Measurements from ENCODE around the gene KLF15. TPM values are rescaled to one million over a fixed set of nuclear protein-coding genes. Genes with fewer than 3 reads are reported as not detected.

KLF15 gene
- polyA plus RNA-seq, 1 donor from 2014 or later, result 0.46 TPM

DNA sequence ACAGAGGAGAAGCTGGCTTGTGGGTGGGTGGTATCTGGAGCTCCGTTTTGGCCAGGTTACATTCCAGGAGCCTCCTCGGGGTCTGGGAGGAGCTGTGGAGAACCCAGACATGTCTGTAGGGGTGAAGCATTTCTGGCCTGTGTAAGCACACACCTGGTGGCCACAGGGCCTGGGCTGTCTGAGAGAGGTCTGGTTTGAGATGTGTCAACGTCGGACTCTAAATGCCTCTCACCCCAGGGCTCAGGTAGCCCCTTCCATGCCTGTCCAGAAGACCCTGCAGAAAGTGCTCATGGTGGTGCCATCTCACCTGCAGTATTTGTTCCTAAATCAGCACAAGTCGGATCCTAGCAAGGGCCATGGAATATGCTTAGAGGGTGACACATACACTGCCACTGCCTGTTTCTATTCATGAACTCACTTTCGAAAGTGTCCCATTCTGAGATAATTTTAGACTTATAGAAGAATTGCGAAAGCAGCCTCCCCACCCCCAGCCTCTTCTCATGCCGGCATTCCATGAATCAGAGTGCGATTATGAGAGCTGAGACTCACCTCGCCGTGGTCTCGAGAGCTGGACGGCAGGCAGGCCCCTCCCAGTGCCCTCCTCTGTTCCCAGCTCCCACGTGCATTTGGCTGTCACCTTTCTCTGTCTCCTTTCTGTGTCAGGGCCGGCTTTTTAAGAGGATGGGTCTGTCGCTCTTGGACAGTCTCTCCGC lies 63.7 kb downstream of the KLF15 start:
- no peaks in the 10 kb centered on the region for H3F3A ChIP-seq (ENCODE audit: insufficient read depth, low read length, poor library complexity, severe bottlenecking)
- H4K20me1 ChIP-seq (ENCODE audit: insufficient read depth), result no peaks in the 10 kb centered on the region
- H3K79me2 ChIP-seq (replicated peaks; ENCODE audit: insufficient read depth, low read length), result no peaks in the 10 kb centered on the region
- TF ChIP-seq, protein P1, sequence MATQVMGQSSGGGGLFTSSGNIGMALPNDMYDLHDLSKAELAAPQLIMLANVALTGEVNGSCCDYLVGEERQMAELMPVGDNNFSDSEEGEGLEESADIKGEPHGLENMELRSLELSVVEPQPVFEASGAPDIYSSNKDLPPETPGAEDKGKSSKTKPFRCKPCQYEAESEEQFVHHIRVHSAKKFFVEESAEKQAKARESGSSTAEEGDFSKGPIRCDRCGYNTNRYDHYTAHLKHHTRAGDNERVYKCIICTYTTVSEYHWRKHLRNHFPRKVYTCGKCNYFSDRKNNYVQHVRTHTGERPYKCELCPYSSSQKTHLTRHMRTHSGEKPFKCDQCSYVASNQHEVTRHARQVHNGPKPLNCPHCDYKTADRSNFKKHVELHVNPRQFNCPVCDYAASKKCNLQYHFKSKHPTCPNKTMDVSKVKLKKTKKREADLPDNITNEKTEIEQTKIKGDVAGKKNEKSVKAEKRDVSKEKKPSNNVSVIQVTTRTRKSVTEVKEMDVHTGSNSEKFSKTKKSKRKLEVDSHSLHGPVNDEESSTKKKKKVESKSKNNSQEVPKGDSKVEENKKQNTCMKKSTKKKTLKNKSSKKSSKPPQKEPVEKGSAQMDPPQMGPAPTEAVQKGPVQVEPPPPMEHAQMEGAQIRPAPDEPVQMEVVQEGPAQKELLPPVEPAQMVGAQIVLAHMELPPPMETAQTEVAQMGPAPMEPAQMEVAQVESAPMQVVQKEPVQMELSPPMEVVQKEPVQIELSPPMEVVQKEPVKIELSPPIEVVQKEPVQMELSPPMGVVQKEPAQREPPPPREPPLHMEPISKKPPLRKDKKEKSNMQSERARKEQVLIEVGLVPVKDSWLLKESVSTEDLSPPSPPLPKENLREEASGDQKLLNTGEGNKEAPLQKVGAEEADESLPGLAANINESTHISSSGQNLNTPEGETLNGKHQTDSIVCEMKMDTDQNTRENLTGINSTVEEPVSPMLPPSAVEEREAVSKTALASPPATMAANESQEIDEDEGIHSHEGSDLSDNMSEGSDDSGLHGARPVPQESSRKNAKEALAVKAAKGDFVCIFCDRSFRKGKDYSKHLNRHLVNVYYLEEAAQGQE (IDR thresholded peaks at IDR 0.05; ENCODE audit: borderline replicate concordance), result no peak
- no peak for TF ChIP-seq TAF1 (IDR thresholded peaks at IDR 0.05; ENCODE audit: low read depth)
- H3K4me2 ChIP-seq (ENCODE audit: low read length), result no peak overlapping the region
- H3K36me3 ChIP-seq (ENCODE audit: insufficient read depth, low read length), result no peaks in the 10 kb centered on the region
- no peak overlapping the region for H3K27ac ChIP-seq (ENCODE audit: low read length)
- H3K27me3 ChIP-seq (ENCODE audit: insufficient read depth, low read depth, low read length), result peaks cover 5% of the 10 kb centered on the region
- H3K9me3 ChIP-seq (ENCODE audit: low read length), result no peaks in the 10 kb centered on the region
- no peak overlapping the region for H3K9ac ChIP-seq (ENCODE audit: low read length)
- no peak overlapping the region for H2AFZ ChIP-seq (ENCODE audit: low read depth, low read length)
- H3K9me2 ChIP-seq (ENCODE audit: insufficient read depth, low read length), result no peaks in the 10 kb centered on the region
- H3K4me3 ChIP-seq (ENCODE audit: low read length), result no peak overlapping the region

Other genes with a start within 250 kb of the KLF15 start
- not detected in 2 replicates for gene ALDH1L1, start 176.8 kb downstream of the KLF15 start, polyA plus RNA-seq
- 2.3 TPM in 1 of 2 replicates, not detected in the other for gene CFAP100, start 37.5 kb upstream of the KLF15 start, polyA plus RNA-seq
- 22.2 and 26.5 TPM in 2 replicates for gene ZXDC, start 118.5 kb upstream of the KLF15 start, polyA plus RNA-seq
- gene UROC1, start 160.4 kb upstream of the KLF15 start, polyA plus RNA-seq, result not detected in 2 replicates
- not detected in 2 replicates for gene CHST13, start 166.7 kb upstream of the KLF15 start, polyA plus RNA-seq
- gene C3orf22, start 201.5 kb upstream of the KLF15 start, polyA plus RNA-seq, result not detected in 2 replicates

Data from neural cell (in vitro differentiated cells).